SK-N-MC (cell line): ENCODE data around the gene GOLGA6L7.
"Not testable (repeated sequence)": the region's sequence is repeated elsewhere in the genome, so short reads cannot be mapped to it uniquely, and the experiment has no call there.

ENCODE experiments used
- DNase-seq: peaks from one replicate; pipeline ENCODE4 v3.0.0-alpha.2; 2011; ENCODE audit warnings: low read depth, low spot score
- H3K27ac ChIP-seq: fragments of 200-600 bp; sonication (generic); 2 replicates; pipeline ENCODE4 v1.5.1; 2016; ENCODE audit warnings: mixed run types
- H3K36me3 ChIP-seq: fragments of 200-600 bp; sonication (generic); 2 replicates; pipeline ENCODE4 v1.6.1; 2017; ENCODE audit warnings: antibody characterized with exemption, low read length, mixed read lengths; ENCODE audit not compliant: insufficient read depth
- H3K4me3 ChIP-seq: fragments of 200-600 bp; sonication (generic); 2 replicates; pipeline ENCODE4 v1.5.1; 2016
- H3K9ac ChIP-seq: fragments of 200-600 bp; sonication (generic); 2 replicates; pipeline ENCODE4 v1.8.0; 2017; ENCODE audit warnings: mixed run types, mixed read lengths; ENCODE audit not compliant: insufficient read length
- H3K9me3 ChIP-seq: fragments of 200-600 bp; sonication (generic); 2 replicates; pipeline ENCODE4 v1.6.1; 2017; ENCODE audit warnings: low read depth, mild to moderate bottlenecking, antibody characterized with exemption, low read length, moderate library complexity, mixed read lengths
- EZH2 ChIP-seq: fragments of 200-600 bp; sonication (generic); IDR thresholded peaks from one replicate; pipeline ENCODE4 v1.6.1; 2017; ENCODE audit warnings: antibody characterized with exemption
- FOXP2 ChIP-seq: optimal IDR thresholded peaks from 2 replicates; pipeline ENCODE3; 2011; ENCODE audit warnings: mild to moderate bottlenecking, moderate library complexity; ENCODE audit not compliant: insufficient read depth; ENCODE audit errors: extremely low read length, control extremely low read depth
- POLR2AphosphoS5 ChIP-seq: IDR thresholded peaks from 2 replicates; pipeline ENCODE4 v1.6.1; 2012; ENCODE audit warnings: mild to moderate bottlenecking, low read depth, low read length, borderline replicate concordance

GOLGA6L7 gene

GRCh38 chr15:28890711-28891495 is 42.5 kb upstream of the GOLGA6L7 start:
- Histone ChIP-seq H3K9me3 (no peaks in the 10 kb centered on the region), H3K4me3 (no peak overlapping the region), H3K36me3 (no peaks in the 10 kb centered on the region), H3K27ac (no peak overlapping the region), H3K9ac (no peak overlapping the region)
- DNase-seq = no peak
- TF ChIP-seq FOXP2 = no peak
- TF ChIP-seq POLR2AphosphoS5 = no peak
- no peak for TF ChIP-seq EZH2

DNA sequence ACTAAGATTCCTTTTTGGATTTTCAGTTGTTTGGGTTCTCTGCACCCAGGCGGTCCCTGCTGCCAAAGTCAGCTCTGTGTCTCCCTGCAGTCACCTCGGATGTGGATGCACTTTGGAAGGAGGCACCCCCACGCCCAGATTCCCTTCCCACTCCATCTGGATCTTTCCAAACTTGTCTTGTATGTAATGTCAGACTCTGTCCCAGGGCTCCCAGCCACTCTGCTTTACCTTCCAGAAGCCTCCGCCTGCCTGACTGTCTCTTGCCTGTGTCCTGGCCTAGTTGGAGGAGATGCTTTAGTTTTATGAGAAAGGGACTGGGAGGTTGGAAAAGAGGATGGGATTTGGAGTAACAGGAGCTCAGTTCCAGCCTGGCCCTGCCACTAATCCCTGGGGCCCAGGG is 41.8 kb upstream of the GOLGA6L7 start:
- not testable (repeated sequence) for H3K27ac ChIP-seq, DNase-seq, H3K4me3 ChIP-seq, H3K9ac ChIP-seq, H3K36me3 ChIP-seq, H3K9me3 ChIP-seq

DNA sequence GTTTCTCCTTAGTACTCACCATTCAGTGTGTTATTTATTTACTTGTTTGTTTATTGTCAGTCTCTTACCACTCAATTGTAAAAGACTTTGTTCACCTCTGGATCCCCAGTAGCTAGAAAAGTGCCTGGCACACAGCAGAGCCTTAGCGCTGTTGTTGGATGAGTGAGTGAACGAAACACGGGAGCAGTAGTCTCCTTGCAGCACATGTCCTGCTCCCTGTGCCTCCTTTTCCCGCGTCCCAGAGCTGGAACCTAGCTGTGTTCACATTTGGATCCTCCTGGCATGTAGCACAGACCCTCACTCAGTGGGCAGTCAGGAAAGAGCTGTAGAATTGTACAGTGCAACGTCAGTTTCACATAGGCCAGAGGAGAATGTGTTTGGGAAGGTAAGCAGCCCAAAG is 41.4 kb upstream of the GOLGA6L7 start:
- not testable (repeated sequence) for DNase-seq, H3K9ac ChIP-seq, H3K4me3 ChIP-seq, H3K9me3 ChIP-seq, H3K36me3 ChIP-seq, H3K27ac ChIP-seq

DNA sequence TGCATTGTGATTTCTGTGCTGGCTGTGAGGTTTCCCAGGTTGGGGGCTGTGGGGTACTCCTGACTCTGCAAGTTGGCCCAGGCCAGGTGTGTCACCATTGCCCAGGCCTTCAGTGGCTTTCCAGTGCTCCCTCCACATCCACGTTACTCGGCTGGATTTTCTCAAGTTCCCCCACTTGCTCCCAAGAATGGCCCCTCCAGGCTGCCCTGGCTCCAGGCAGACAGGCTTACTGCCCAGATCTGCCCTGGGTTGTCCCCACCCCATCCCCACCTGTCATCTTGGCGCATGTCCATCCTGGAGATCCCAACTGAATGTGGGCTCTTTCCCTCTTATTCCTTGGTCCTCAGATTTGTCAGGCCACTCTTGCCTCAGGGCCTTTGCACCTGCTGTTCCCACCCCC is 40.9 kb upstream of the GOLGA6L7 start:
- Histone ChIP-seq H3K4me3 (no peak overlapping the region), H3K36me3 (no peaks in the 10 kb centered on the region), H3K27ac (no peak overlapping the region), H3K9ac (no peak overlapping the region), H3K9me3 (no peaks in the 10 kb centered on the region)
- no peak for TF ChIP-seq POLR2AphosphoS5
- no peak for TF ChIP-seq FOXP2
- TF ChIP-seq EZH2 = no peak
- no peak for DNase-seq

DNA sequence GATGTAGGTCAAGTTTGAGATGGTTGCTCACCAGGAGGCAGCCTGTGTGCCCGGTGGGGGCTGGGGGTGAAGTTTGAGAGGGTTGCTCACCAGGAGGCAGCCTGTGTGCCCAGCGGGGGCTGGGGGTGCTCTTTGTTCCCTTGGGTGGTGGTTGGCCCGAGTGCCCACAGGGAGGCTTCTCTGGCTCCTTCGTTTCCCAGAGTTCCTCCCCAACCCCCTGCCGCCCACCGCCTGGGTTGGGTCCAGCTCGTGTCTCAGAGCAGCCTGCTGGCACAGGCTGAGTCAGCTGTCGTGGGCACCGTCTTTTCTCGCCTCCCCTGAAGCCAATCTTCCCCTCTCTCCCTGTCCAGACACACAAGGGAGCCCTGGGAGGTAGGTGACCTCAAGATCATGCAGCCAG is 40.5 kb upstream of the GOLGA6L7 start:
- no peaks in the 10 kb centered on the region for H3K36me3 ChIP-seq
- H3K9me3 ChIP-seq = no peaks in the 10 kb centered on the region
- DNase-seq = no peak
- TF ChIP-seq EZH2 = no peak
- TF ChIP-seq FOXP2 = no peak
- TF ChIP-seq POLR2AphosphoS5 = no peak
- H3K27ac ChIP-seq = no peak overlapping the region
- no peak overlapping the region for H3K4me3 ChIP-seq
- H3K9ac ChIP-seq = no peak overlapping the region

- no peaks in the 10 kb centered on the region for H3K36me3 ChIP-seq
- no peaks in the 10 kb centered on the region for H3K9me3 ChIP-seq
- DNase-seq = no peak
- TF ChIP-seq FOXP2 = no peak
- TF ChIP-seq EZH2 = no peak
- TF ChIP-seq POLR2AphosphoS5 = no peak
- H3K27ac ChIP-seq = no peak overlapping the region
- no peak overlapping the region for H3K4me3 ChIP-seq
- H3K9ac ChIP-seq = no peak overlapping the region
Observed at GRCh38 chr15:28888302-28888894, 40.0 kb upstream of the GOLGA6L7 start.

DNA sequence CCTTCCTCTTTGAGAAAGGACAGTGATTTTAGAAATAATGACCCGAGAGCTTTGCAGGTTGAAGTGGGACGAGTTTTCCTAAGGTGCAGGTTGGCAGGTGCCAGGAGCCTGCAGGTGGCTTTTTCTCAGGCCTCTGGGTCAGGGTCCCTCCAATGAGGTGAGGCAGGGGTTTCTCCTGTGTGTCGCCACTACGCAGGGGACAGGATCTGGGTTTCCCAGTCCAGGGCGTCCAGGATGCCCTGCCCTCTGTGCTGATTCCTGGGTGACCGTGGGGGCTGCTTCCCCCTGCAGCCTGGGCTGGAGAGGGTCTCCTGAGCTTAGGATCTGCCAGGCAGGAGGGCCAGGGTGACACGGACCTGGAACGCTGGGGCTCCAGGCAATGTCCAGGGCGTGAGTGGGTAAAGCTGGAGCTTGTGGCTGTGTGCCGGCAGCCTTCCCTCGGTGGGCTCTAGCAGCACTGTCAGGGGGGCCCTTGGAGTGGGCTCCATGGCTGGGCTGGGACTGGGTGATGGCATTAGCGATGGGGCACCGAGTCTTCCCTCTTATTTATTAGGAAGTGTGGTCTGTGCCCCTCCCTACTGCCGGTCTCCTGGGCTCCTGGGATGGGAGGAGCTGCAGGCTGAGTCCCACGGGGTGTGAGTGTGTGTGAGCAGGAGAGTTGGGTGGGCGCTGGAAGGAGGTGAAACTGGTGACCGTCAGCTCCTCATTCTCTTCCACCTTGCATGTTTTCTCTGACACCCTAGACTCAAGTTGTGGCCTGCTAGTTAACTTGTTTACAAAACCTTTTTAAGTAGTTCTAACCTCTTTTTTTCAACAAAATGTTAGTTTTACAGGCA is 39.1 kb upstream of the GOLGA6L7 start:
- Histone ChIP-seq H3K9me3 (no peaks in the 10 kb centered on the region), H3K27ac (no peak overlapping the region), H3K9ac (no peak overlapping the region), H3K36me3 (no peaks in the 10 kb centered on the region), H3K4me3 (no peak overlapping the region)
- TF ChIP-seq EZH2 (peak; percentile 54), POLR2AphosphoS5 (no peak)
- no peak for DNase-seq

DNA sequence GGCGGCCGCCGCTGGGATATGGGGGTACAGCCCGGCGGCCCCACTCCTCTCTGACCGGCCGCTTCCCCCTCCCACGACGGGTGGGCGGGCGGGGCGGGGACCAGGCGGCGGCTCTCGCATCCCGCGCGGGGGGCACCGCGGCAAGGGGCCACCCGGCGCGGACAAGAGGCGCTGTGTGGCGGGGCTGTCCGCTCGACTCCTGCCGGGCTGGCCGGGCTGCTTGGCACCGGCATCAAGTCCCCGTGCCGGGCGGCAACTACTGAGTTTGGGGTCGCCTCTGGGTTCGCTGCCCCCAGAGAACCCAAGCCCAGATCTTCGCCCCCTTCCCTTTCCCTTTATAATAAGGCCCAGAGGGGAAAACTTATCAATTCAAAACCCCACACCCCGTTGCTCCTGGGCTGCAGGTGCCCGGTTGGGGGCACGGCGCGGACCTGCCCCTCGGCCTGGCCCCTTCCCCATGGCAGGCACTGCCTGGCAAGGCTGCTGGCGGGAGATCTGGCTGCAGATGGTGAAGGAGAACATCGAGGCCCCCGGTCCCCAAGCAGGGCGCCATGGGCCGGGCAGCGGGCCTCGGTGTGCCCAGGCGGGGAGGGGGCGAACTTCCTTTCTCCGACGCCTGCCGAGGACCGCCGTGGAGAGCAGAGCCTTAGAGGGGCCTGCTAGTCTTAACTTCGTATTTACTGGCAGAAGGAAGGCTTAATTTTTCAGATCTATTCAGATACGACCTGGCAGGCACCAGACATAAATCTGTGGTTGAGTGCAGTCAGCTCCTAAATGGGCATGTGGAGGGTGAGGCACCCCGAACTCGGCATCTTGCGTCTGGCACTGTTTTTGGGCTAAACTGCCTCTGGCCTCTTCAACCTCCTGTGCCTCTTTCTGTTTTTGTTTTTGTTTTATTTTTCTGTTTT is 38.2 kb upstream of the GOLGA6L7 start:
- Histone ChIP-seq H3K9me3 (no peaks in the 10 kb centered on the region), H3K9ac (no peak overlapping the region), H3K27ac (no peak overlapping the region), H3K4me3 (no peak overlapping the region), H3K36me3 (no peaks in the 10 kb centered on the region)
- TF ChIP-seq POLR2AphosphoS5 (no peak), EZH2 (peak; percentile 91)
- no peak for DNase-seq
